ENCODE results near the gene SPRED3. TPM values are rescaled to one million over a fixed set of nuclear protein-coding genes. Genes with fewer than 3 reads are reported as not detected.
A peak's percentile ranks its signal among the peaks of the same experiment; 100 is the strongest.

SPRED3 gene
- polyA plus RNA-seq, 1 donor from 2014 or later: 4.9 TPM

DNA sequence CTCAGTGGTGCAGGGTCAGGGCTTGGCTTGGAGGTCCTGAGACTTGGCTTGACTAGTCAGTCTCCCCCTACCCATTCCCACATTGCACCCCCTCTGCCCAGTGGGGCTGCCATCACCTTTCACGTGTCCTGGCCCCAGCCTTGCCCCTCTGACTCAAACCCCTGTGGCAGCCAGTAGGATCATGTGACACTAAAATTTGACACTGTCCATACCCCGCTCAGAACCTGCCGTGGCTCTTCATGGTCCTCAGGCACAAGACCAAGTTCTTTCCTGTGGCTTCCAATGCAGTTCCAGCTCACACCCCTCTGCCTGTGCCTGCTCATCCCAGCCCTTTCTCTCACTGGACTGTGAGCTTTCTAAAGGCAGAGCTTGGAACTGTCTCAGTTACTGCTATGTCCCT, 11.9 kb upstream of the SPRED3 start:
- no peak overlapping the region for H2AFZ ChIP-seq (ENCODE audit: low read depth, low read length)
- H3K4me3 ChIP-seq (ENCODE audit: low read length): peak overlapping the region; percentile 84
- H3K36me3 ChIP-seq (ENCODE audit: insufficient read depth, low read length): no peaks in the 10 kb centered on the region
- no peak for TF ChIP-seq TAF1 (IDR thresholded peaks at IDR 0.05; ENCODE audit: low read depth)
- TF ChIP-seq SMC3 (conservative IDR thresholded peaks at IDR 0.05; ENCODE audit: poor library complexity): no peak
- TF ChIP-seq EP300 (conservative IDR thresholded peaks at IDR 0.05; ENCODE audit: poor library complexity, severe bottlenecking): no peak
- no peak for TF ChIP-seq POLR2AphosphoS5 (IDR thresholded peaks at IDR 0.05)
- TF ChIP-seq, protein P1, sequence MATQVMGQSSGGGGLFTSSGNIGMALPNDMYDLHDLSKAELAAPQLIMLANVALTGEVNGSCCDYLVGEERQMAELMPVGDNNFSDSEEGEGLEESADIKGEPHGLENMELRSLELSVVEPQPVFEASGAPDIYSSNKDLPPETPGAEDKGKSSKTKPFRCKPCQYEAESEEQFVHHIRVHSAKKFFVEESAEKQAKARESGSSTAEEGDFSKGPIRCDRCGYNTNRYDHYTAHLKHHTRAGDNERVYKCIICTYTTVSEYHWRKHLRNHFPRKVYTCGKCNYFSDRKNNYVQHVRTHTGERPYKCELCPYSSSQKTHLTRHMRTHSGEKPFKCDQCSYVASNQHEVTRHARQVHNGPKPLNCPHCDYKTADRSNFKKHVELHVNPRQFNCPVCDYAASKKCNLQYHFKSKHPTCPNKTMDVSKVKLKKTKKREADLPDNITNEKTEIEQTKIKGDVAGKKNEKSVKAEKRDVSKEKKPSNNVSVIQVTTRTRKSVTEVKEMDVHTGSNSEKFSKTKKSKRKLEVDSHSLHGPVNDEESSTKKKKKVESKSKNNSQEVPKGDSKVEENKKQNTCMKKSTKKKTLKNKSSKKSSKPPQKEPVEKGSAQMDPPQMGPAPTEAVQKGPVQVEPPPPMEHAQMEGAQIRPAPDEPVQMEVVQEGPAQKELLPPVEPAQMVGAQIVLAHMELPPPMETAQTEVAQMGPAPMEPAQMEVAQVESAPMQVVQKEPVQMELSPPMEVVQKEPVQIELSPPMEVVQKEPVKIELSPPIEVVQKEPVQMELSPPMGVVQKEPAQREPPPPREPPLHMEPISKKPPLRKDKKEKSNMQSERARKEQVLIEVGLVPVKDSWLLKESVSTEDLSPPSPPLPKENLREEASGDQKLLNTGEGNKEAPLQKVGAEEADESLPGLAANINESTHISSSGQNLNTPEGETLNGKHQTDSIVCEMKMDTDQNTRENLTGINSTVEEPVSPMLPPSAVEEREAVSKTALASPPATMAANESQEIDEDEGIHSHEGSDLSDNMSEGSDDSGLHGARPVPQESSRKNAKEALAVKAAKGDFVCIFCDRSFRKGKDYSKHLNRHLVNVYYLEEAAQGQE (IDR thresholded peaks at IDR 0.05; ENCODE audit: borderline replicate concordance): no peak
- TF ChIP-seq, protein P2, sequence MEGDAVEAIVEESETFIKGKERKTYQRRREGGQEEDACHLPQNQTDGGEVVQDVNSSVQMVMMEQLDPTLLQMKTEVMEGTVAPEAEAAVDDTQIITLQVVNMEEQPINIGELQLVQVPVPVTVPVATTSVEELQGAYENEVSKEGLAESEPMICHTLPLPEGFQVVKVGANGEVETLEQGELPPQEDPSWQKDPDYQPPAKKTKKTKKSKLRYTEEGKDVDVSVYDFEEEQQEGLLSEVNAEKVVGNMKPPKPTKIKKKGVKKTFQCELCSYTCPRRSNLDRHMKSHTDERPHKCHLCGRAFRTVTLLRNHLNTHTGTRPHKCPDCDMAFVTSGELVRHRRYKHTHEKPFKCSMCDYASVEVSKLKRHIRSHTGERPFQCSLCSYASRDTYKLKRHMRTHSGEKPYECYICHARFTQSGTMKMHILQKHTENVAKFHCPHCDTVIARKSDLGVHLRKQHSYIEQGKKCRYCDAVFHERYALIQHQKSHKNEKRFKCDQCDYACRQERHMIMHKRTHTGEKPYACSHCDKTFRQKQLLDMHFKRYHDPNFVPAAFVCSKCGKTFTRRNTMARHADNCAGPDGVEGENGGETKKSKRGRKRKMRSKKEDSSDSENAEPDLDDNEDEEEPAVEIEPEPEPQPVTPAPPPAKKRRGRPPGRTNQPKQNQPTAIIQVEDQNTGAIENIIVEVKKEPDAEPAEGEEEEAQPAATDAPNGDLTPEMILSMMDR (IDR thresholded peaks at IDR 0.05; ENCODE audit: poor library complexity, severe bottlenecking): no peak
- no peak for TF ChIP-seq EZH2 (IDR thresholded peaks at IDR 0.05; ENCODE audit: borderline replicate concordance, insufficient read depth, low read length, poor library complexity, severe bottlenecking)
- no peak overlapping the region for H3K9ac ChIP-seq (ENCODE audit: low read length)
- H3K4me2 ChIP-seq (ENCODE audit: low read length): no peak overlapping the region
- no peaks in the 10 kb centered on the region for H3K9me3 ChIP-seq (ENCODE audit: low read length)
- no peaks in the 10 kb centered on the region for H4K20me1 ChIP-seq (ENCODE audit: insufficient read depth)
- H3K27ac ChIP-seq (ENCODE audit: low read length): no peak overlapping the region
- no peaks in the 10 kb centered on the region for H3K9me2 ChIP-seq (ENCODE audit: insufficient read depth, low read length)
- H3F3A ChIP-seq (ENCODE audit: insufficient read depth, low read length, poor library complexity, severe bottlenecking): no peaks in the 10 kb centered on the region
- no peaks in the 10 kb centered on the region for H3K27me3 ChIP-seq (ENCODE audit: insufficient read depth, low read depth, low read length)
- peaks cover 19% of the 10 kb centered on the region for H3K79me2 ChIP-seq (replicated peaks; ENCODE audit: insufficient read depth, low read length)

DNA sequence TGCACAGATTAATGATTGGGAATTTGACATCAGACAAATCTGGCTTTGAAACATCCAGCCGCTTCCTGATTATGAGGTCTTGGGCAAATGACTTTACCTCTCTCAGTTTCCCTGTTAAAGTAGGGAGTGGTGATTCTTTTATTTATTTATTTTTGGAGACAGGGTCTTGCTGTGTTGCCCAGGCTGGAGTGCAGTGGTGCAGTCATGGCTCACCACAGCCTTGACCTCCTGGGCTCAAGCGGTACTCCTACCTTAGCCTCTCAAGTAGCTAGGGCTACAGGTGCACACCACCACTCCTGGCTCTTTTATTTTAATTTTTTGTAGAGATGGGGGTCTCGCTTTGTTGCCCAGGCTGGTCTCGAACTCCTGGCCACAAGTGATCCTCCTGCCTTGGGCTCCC, 11.4 kb upstream of the SPRED3 start:
- Histone ChIP-seq H3K9me3 (ENCODE audit: low read length) (no peaks in the 10 kb centered on the region), H3K4me3 (ENCODE audit: low read length) (no peak overlapping the region), H3K36me3 (ENCODE audit: insufficient read depth, low read length) (no peaks in the 10 kb centered on the region), H2AFZ (ENCODE audit: low read depth, low read length) (no peak overlapping the region), H3K9me2 (ENCODE audit: insufficient read depth, low read length) (no peaks in the 10 kb centered on the region), H3K79me2 (replicated peaks; ENCODE audit: insufficient read depth, low read length) (peaks cover 19% of the 10 kb centered on the region), H3K27me3 (ENCODE audit: insufficient read depth, low read depth, low read length) (no peaks in the 10 kb centered on the region), H3F3A (ENCODE audit: insufficient read depth, low read length, poor library complexity, severe bottlenecking) (no peaks in the 10 kb centered on the region), H3K27ac (ENCODE audit: low read length) (no peak overlapping the region), H3K9ac (ENCODE audit: low read length) (no peak overlapping the region), H3K4me2 (ENCODE audit: low read length) (no peak overlapping the region), H4K20me1 (ENCODE audit: insufficient read depth) (no peaks in the 10 kb centered on the region)
- TF ChIP-seq, protein P2 (IDR thresholded peaks at IDR 0.05; ENCODE audit: poor library complexity, severe bottlenecking): no peak
- TF ChIP-seq SMC3 (conservative IDR thresholded peaks at IDR 0.05; ENCODE audit: poor library complexity) (no peak), TAF1 (IDR thresholded peaks at IDR 0.05; ENCODE audit: low read depth) (no peak), MXI1 (conservative IDR thresholded peaks at IDR 0.05; ENCODE audit: poor library complexity, severe bottlenecking) (no peak), EZH2 (IDR thresholded peaks at IDR 0.05; ENCODE audit: borderline replicate concordance, insufficient read depth, low read length, poor library complexity, severe bottlenecking) (no peak), POLR2AphosphoS5 (IDR thresholded peaks at IDR 0.05) (no peak)

Measured in neural cell (in vitro differentiated cells).